ENCODE data around the gene PIK3C2G. TPM values are rescaled to one million over a fixed set of nuclear protein-coding genes. Genes with fewer than 3 reads are reported as not detected.

PIK3C2G gene
- total RNA-seq, 1 experiment from 2014 or later, result not detected

DNA sequence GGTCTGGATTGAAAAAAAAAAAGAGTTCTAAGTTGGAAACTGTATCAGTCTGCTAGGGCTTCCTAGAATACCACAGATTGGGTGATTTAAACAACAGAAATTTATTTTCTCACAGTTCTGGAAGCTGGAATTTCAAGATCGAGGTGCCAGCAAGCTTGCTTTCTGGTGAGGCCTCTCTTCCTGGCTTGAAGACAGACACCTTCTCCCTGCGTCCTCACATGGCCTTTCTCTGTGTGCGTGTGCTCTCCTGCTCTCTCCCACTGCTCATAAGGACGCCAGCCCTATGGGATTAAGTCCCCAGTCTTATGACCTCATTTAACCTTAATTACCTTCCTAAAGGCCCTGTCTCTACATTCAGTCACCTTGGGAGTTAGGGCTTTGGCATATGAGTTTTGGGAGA lies 215.5 kb downstream of the PIK3C2G start:
- H3K79me2 ChIP-seq (ENCODE audit: insufficient read depth, low read length), result no peaks in the 10 kb centered on the region
- DNase-seq (ENCODE audit: low read depth, low spot score), result no peak
- intact Hi-C loops (cut with micrococcal nuclease), result no loop called here
- no peaks in the 10 kb centered on the region for H3K4me1 ChIP-seq (ENCODE audit: control insufficient read depth in 1 of 2, insufficient read depth in 2 of 2, low read length in 2 of 2)
- no peak overlapping the region for H3K27ac ChIP-seq (ENCODE audit: low read depth, low read length)
- BruUV-seq (replicated peaks), result no TSS peak
- ChIA-PET CTCF (no interaction called here), RAD21 (ENCODE audit: low non-redundant PET in 1 of 2, low total read pairs in 2 of 2, uncharacterized antibody in 2 of 2, unreplicated experiment in 2 of 2) (no interaction called here), POLR2A (no interaction called here)
- no peaks in the 10 kb centered on the region for H3K9me3 ChIP-seq (ENCODE audit: control insufficient read depth in 1 of 2, insufficient read depth in 1 of 2, low read depth in 1 of 2, low read length in 2 of 2)
- ATAC-seq, result no peak
- H3K9me2 ChIP-seq (ENCODE audit: insufficient read depth), result no peaks in the 10 kb centered on the region
- H3K4me3 ChIP-seq (replicated peaks in 1 of 2; ENCODE audit: low read depth in 1 of 2, low read length in 2 of 2), result no peak overlapping the region
- no peak for TF ChIP-seq CEBPB (IDR thresholded peaks at IDR 0.05; ENCODE audit: low read depth)
- TF ChIP-seq, protein P1, sequence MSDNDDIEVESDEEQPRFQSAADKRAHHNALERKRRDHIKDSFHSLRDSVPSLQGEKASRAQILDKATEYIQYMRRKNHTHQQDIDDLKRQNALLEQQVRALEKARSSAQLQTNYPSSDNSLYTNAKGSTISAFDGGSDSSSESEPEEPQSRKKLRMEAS (IDR thresholded peaks at IDR 0.05), result no peak
- TF ChIP-seq CBX3 (IDR thresholded peaks at IDR 0.05; ENCODE audit: low read depth), result no peak
- TF ChIP-seq ELF1 (IDR thresholded peaks at IDR 0.05; ENCODE audit: borderline replicate concordance, low read depth), result no peak
- TF ChIP-seq ZFX (IDR thresholded peaks at IDR 0.05), result no peak
- TF ChIP-seq RAD21 (IDR thresholded peaks at IDR 0.05; ENCODE audit: low read depth), result no peak
- TF ChIP-seq, protein P2, sequence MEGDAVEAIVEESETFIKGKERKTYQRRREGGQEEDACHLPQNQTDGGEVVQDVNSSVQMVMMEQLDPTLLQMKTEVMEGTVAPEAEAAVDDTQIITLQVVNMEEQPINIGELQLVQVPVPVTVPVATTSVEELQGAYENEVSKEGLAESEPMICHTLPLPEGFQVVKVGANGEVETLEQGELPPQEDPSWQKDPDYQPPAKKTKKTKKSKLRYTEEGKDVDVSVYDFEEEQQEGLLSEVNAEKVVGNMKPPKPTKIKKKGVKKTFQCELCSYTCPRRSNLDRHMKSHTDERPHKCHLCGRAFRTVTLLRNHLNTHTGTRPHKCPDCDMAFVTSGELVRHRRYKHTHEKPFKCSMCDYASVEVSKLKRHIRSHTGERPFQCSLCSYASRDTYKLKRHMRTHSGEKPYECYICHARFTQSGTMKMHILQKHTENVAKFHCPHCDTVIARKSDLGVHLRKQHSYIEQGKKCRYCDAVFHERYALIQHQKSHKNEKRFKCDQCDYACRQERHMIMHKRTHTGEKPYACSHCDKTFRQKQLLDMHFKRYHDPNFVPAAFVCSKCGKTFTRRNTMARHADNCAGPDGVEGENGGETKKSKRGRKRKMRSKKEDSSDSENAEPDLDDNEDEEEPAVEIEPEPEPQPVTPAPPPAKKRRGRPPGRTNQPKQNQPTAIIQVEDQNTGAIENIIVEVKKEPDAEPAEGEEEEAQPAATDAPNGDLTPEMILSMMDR (IDR thresholded peaks at IDR 0.05 in 2 of 3, conservative IDR thresholded peaks at IDR 0.05 in 1 of 3; ENCODE audit: borderline replicate concordance in 1 of 3, insufficient read depth in 1 of 3, low read depth in 2 of 3, low read length in 2 of 3), result no peak
- no peak for TF ChIP-seq ZNF274 (IDR thresholded peaks at IDR 0.05; ENCODE audit: low read depth, low read length)
- TF ChIP-seq SIN3A (IDR thresholded peaks at IDR 0.05; ENCODE audit: low read depth), result no peak
- TF ChIP-seq YY1 (IDR thresholded peaks at IDR 0.05; ENCODE audit: extremely low read depth, insufficient replicate concordance, low read depth, low read length), result no peak
- TF ChIP-seq EZH2phosphoT487 (IDR thresholded peaks at IDR 0.05; ENCODE audit: borderline replicate concordance), result no peak
- TF ChIP-seq FOSL1 (IDR thresholded peaks at IDR 0.05; ENCODE audit: low read depth), result no peak
- TF ChIP-seq, protein P3, sequence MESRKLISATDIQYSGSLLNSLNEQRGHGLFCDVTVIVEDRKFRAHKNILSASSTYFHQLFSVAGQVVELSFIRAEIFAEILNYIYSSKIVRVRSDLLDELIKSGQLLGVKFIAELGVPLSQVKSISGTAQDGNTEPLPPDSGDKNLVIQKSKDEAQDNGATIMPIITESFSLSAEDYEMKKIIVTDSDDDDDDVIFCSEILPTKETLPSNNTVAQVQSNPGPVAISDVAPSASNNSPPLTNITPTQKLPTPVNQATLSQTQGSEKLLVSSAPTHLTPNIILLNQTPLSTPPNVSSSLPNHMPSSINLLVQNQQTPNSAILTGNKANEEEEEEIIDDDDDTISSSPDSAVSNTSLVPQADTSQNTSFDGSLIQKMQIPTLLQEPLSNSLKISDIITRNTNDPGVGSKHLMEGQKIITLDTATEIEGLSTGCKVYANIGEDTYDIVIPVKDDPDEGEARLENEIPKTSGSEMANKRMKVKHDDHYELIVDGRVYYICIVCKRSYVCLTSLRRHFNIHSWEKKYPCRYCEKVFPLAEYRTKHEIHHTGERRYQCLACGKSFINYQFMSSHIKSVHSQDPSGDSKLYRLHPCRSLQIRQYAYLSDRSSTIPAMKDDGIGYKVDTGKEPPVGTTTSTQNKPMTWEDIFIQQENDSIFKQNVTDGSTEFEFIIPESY (IDR thresholded peaks at IDR 0.05; ENCODE audit: extremely low read depth, insufficient replicate concordance, low read length), result no peak
- H4K20me1 ChIP-seq (ENCODE audit: insufficient read depth), result no peaks in the 10 kb centered on the region
- no peaks in the 10 kb centered on the region for H3K36me3 ChIP-seq (ENCODE audit: control insufficient read depth in 1 of 2, insufficient read depth in 2 of 2, low read length in 2 of 2)
- H2AFZ ChIP-seq (ENCODE audit: low read depth, low read length, poor library complexity, severe bottlenecking), result no peak overlapping the region
- H3K9ac ChIP-seq (ENCODE audit: low read length), result no peak overlapping the region
- H3K4me2 ChIP-seq (ENCODE audit: low read length), result no peak overlapping the region
- H3K27me3 ChIP-seq (ENCODE audit: insufficient read depth, low read length), result no peaks in the 10 kb centered on the region; the same call in 1 of the 2 replicates

All from HCT116 (cell line).